ENCODE data around the gene PECR. TPM values are rescaled to one million over a fixed set of nuclear protein-coding genes. Genes with fewer than 3 reads are reported as not detected.
A peak's percentile ranks its signal among the peaks of the same experiment; 100 is the strongest.

Gene PECR
- total and polyA plus RNA-seq, 2 of the 13 experiments (the other 11 are each of a cell fraction or from before 2014, with no cell fraction given), result 151 to 153 TPM

DNA sequence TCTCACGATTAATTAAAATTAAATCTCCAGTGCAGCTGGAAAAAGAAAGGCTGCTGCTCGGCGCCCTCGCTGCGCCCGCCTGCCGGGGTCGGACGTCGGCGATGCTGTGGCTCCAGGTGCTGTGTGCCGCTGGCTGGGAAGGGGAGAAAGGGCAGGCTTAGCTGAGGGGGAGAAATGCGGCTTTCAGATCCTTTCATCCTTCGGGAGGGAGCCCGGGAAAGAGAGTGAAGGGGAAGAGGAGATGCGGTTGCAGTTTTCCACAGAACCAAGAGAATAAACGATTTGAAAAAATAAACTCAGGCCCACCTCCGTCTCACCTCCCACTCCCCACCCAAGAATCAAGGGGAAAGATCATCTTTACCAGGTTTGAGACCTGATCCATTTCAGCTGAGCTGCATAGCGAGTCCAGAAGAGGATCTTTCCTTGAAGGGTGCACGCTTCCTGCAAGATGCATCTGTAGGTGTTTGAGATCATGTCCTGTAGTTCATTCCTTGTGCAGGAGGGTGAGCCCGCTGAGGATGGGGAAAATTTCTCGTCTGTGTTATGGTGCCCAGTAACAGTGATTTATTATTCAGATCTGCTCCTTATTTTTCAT lies 605 bp upstream of the PECR start:
- FAIRE-seq (no peak), DNase-seq (ENCODE audit: low spot score) (no peak), ATAC-seq (peak; percentile 51)
- Histone ChIP-seq H3K4me1 (ENCODE audit: insufficient read depth, low read length) (peaks cover 82% of the 10 kb centered on the region), H2AFZ (ENCODE audit: low read length) (no peak overlapping the region), H4K20me1 (ENCODE audit: insufficient read depth, low read length) (no peaks in the 10 kb centered on the region), H3K9ac (ENCODE audit: insufficient read depth, low read depth, low read length) (peak overlapping the region; percentile 92), H3K9me3 (ENCODE audit: low read length) (no peaks in the 10 kb centered on the region), H3K36me3 (replicated peaks in 1 of 2; ENCODE audit: control insufficient read depth in 1 of 2, insufficient read depth in 2 of 2, low read length in 2 of 2) (no peaks in the 10 kb centered on the region), H3K27me3 (ENCODE audit: control insufficient read depth in 1 of 2, insufficient read depth in 2 of 2, low read length in 2 of 2) (no peaks in the 10 kb centered on the region; a peak in 2 of 5 replicates), H3K27ac (ENCODE audit: extremely low read length, insufficient read depth, low read length) (peak overlapping the region; percentile 88), H3K4me2 (ENCODE audit: low read depth, low read length) (peak overlapping the region; percentile 97), H3K4me3 (replicated peaks in 1 of 3; ENCODE audit: insufficient read depth in 1 of 3, low read depth in 2 of 3, low read length in 3 of 3) (peak overlapping the region; percentile 85 to 100 (median 99)), H3K79me2 (ENCODE audit: insufficient read depth, low read length) (peaks cover 45% of the 10 kb centered on the region)
- 3% methylated on average over 22 of the region's 22 CpGs for WGBS (ENCODE audit: low lambda C conversion rate)
- intact Hi-C loops (cut with micrococcal nuclease; ENCODE audit: unreplicated experiment) (no loop called here), in situ Hi-C loops (cut with HindIII; ENCODE audit: extremely low pct_ligation_motif_present, low pct_unique_long_range_greater_than_20kb) (no loop called here)
- CTCF ChIA-PET (ENCODE audit: low intra/inter-chr PET ratio, low total read pairs), result interaction anchor here (1.1 kb wide), 1 partner anchor 33 kb away, joined by 3 read pairs; no protein-coding TSS in a partner anchor
- TSS peak; percentile 75 for BruUV-seq (replicated peaks)
- POLR2A ChIA-PET, result interaction anchor here (0.9 to 5.3 kb wide), 12 partner anchors 10 to 41 kb away, joined by 3 to 131 read pairs (median 6); partner anchors contain the start of gene XRCC5
- TF ChIP-seq ZBTB43 (CRISPR knock-in tag; conservative IDR thresholded peaks at IDR 0.05) (no peak), BCL3 (CRISPR knock-in tag; IDR thresholded peaks at IDR 0.05) (no peak), GATA4 (IDR thresholded peaks at IDR 0.05; ENCODE audit: borderline replicate concordance, low read depth) (no peak), KLF13 (CRISPR knock-in tag; IDR thresholded peaks at IDR 0.05) (no peak), ZNF766 (CRISPR knock-in tag; IDR thresholded peaks at IDR 0.05; ENCODE audit: borderline replicate concordance) (no peak), ZNF382 (CRISPR knock-in tag; IDR thresholded peaks at IDR 0.05; ENCODE audit: borderline replicate concordance) (no peak; the same call in 1 of the 2 replicates), TSC22D2 (CRISPR knock-in tag; IDR thresholded peaks at IDR 0.05; ENCODE audit: borderline replicate concordance) (no peak), CHCHD3 (CRISPR knock-in tag; IDR thresholded peaks at IDR 0.05) (no peak), TOE1 (CRISPR knock-in tag; IDR thresholded peaks at IDR 0.05) (no peak), MEIS2 (CRISPR knock-in tag; IDR thresholded peaks at IDR 0.05) (no peak), THYN1 (CRISPR knock-in tag; IDR thresholded peaks at IDR 0.05; ENCODE audit: borderline replicate concordance, low read depth) (no peak), NKX3-1 (CRISPR knock-in tag; IDR thresholded peaks at IDR 0.05) (no peak), ATAD3A (CRISPR knock-in tag; IDR thresholded peaks at IDR 0.05) (no peak), MED8 (CRISPR knock-in tag; IDR thresholded peaks at IDR 0.05; ENCODE audit: insufficient replicate concordance) (no peak), GTF2F1 (IDR thresholded peaks at IDR 0.05; ENCODE audit: low read length) (no peak)
- TF ChIP-seq, protein P1, sequence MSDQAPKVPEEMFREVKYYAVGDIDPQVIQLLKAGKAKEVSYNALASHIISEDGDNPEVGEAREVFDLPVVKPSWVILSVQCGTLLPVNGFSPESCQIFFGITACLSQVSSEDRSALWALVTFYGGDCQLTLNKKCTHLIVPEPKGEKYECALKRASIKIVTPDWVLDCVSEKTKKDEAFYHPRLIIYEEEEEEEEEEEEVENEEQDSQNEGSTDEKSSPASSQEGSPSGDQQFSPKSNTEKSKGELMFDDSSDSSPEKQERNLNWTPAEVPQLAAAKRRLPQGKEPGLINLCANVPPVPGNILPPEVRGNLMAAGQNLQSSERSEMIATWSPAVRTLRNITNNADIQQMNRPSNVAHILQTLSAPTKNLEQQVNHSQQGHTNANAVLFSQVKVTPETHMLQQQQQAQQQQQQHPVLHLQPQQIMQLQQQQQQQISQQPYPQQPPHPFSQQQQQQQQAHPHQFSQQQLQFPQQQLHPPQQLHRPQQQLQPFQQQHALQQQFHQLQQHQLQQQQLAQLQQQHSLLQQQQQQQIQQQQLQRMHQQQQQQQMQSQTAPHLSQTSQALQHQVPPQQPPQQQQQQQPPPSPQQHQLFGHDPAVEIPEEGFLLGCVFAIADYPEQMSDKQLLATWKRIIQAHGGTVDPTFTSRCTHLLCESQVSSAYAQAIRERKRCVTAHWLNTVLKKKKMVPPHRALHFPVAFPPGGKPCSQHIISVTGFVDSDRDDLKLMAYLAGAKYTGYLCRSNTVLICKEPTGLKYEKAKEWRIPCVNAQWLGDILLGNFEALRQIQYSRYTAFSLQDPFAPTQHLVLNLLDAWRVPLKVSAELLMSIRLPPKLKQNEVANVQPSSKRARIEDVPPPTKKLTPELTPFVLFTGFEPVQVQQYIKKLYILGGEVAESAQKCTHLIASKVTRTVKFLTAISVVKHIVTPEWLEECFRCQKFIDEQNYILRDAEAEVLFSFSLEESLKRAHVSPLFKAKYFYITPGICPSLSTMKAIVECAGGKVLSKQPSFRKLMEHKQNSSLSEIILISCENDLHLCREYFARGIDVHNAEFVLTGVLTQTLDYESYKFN (CRISPR knock-in tag; conservative IDR thresholded peaks at IDR 0.05), result peak; percentile 4; the same call in 1 of the 2 replicates
